GM19023 (cell line): ENCODE data around the gene PSPN.
"Not testable (repeated sequence)": the region's sequence is repeated elsewhere in the genome, so short reads cannot be mapped to it uniquely, and the experiment has no call there.

Experiments used
- ATAC-seq: cut with Tn5 transposase; IDR thresholded peaks from one replicate; pipeline ENCODE4 v1.9.1; 2021; ENCODE audit warnings: mild to moderate bottlenecking, moderate library complexity; ENCODE audit not compliant: unreplicated experiment

The PSPN gene

DNA sequence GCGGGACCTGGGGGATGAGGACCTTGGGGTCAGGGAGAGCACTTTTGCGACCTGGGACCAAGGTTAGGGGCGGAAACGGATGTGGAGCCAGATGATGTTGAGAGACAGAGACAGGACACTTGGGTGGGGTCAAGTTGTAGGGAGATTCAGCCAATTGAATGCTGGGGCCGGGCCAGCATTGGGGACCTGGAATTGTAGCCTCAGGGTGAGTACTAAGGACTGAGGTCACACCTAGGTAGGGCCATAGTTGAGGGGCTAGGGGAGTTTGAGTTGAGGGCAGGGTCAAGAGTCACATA, 2.0 kb downstream of the PSPN start:
- no peak for ATAC-seq

DNA sequence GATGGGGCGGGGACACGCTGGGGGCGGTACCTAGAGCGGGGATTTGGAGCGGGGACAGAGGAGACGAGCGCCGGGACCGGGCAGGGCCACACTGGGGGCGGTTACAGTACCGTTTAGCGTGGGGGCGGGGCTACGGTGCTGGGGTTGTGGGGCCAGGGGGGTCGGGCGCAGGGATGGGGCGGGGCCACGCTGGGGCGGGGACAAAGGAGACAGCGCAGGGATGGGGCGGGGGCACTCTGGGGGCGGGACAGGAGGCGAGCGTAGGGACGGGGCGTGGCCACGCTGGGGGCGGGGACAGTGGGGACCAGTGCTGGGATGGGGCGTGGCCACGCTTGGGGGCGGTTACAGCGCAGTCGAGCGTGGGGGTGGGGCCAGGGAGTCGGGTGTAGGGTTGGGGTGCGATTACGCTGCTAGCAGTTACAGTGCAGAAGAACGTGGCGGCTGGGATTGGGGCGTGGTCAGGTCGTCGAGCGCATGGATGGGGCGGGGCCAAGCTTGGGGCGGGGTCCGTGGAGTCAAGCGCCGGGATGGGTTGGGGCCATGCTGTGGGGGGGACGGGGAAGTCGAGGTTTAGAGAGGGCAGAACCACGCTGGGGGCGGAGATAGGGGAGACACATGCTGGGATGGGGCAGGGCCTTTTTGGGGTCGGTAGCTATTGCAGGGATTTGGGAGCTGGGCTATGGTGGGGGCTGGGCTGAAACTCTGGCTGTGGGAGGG, 2.5 kb downstream of the PSPN start:
- peak; percentile 47 for ATAC-seq

DNA sequence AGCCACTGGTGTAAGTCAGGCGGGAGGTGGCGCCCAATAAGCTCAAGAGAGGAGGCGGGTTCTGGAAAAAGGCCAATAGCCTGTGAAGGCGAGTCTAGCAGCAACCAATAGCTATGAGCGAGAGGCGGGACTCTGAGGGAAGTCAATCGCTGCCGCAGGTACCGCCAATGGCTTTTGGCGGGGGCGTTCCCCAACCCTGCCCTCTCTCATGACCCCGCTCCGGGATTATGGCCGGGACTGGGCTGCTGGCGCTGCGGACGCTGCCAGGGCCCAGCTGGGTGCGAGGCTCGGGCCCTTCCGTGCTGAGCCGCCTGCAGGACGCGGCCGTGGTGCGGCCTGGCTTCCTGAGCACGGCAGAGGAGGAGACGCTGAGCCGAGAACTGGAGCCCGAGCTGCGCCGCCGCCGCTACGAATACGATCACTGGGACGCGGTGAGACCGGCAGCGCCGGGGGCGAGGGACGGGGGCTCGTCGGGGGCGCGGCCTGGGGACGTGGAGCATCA, 3.1 kb downstream of the PSPN start, which contains the start of gene ALKBH7:
ALKBH7 (plus strand) TSS at position 201 of the 502 bp plus-strand sequence; CDS start at position 228, 27 bp downstream.
- peak; percentile 78 for ATAC-seq

DNA sequence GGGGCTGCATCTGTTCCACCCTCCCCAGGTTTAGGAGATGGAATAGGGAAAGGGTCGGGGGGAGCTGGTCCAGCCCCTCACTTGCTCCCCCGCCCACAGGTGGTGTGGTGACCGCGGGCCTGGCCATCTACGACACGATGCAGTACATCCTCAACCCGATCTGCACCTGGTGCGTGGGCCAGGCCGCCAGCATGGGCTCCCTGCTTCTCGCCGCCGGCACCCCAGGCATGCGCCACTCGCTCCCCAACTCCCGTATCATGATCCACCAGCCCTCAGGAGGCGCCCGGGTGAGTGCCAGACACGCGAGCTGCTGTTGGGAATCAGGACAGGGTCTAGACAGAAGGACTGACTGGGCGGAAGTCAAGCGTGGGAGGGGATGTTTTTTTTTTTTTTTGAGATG, 11.4 kb downstream of the PSPN start:
- ATAC-seq: no peak

DNA sequence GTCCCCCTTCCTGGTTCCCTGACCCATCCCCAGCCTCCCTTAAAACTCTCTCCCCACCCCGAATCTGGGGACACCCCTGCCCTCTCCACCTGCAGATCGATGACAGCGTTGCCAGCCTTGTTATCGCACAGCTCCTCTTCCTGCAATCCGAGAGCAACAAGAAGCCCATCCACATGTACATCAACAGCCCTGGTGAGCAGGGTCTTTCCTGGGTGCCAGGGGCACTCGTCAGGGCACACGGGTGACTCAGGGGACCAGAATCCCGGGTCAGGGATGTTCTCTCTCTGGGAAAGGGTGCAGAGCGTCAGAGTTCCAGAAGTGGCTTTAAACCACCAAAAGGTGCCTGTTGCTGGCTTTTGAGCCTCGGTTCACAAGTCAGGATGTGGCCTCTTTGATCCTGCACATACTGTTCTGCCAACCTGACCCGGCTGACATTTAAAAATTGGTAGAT, 13.4 kb downstream of the PSPN start:
- ATAC-seq: no peak

DNA sequence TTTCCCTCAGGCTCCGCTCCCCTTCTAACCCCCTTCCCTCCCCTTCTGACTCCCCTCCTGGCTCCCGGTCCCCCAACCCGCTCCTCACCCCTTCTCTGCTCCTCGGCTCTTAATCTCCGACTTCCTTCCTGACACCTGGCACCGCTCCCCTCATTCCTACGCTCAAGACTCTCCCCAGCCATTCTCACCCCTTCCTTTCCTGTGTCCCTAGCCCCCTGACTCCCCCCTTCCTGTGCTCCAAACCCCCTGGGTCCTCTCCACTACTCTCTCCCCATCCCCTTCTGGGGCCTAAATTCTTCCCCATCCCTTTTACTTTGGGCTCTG, 13.7 kb downstream of the PSPN start:
- no peak for ATAC-seq

DNA sequence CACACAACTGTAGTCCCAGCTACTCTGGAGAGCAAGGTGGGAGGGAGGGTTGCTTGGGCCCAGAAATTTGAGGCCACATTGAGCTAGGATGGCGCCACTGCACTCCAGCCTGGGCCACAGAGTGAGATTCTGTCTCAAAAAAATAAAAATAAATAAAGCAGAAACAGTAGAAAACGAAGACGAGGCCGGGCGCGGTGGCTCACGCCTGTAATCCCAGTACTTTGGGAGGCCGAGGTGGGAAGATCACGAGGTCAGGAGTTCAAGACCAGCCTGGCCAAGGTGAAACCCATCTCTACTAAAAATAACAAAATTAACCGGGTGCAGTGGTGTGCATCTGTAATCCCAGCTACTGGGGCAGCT, 14.9 kb downstream of the PSPN start:
- ATAC-seq: not testable (repeated sequence)

DNA sequence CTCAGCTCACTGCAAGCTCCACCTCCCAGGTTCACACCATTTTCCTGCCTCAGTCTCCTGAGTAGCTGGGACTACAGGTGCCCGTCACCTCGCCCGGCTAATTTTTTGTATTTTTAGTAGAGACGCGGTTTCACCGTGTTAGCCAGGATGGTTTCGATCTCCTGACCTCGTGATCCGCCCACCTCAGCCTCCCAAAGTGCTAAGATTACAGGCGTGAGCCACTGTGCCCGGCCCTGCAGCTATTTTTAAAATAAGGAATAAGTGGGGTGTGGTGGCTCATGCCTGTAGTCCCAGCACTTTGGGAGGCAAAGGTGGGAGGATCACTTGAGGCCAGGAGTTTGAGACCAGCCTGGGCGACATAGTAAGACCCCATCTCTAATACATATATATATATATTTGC, 15.3 kb downstream of the PSPN start:
- ATAC-seq: not testable (repeated sequence)

DNA sequence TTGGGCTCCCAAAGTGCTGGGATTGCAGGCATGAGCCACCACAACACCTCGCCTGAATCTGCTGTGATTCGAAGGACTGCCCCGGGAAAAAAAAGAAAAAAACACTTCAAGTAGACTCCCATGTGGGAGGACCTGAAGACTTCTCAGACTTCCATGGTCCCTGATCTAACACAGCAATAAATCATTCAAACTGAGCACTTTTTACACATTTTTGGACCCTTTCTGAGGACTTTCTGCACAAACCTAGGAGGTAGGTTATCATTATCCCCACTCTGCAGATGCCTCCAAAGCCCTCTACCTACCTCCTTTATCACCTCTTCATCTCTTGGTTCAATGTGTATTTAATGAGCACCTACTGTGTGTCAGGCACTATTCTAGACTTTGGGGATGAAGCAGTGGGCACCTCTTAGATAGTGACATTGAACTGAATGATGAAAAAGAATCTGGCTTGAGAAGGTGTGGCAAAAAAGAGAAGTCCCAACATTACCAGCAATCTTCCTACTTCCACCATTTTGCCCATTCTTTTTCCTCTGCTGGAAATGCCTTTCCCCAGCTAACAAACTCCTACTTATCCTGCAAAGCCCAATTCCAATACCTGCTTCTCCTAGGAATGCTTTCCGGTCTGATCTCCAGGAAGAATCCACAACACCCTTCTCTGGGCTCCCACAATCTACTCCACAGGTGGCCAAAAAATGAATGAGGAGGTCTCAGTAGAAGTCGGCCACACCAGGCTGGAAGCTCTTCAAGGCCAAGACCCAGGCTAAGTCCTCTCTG, 16.0 kb downstream of the PSPN start:
- ATAC-seq: no peak

DNA sequence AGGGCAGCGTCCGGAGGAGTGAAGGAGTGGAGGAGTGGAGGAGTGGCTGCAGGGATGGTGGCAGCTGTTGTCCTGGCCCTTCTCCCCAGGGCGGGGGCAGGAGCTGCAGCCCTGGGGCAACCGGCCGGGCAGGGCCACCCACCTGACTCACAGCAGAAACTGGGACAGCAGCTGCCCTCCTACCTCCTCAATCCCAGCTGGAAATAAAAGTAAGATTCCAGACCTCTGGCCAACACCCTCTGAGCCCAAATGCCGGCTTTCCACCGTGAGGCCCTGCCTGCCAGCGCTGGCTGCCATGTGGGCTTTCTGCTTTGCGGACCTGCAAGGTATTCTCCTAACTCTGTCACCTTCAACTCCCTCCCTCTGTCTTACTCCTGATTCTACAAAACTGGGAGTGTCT, 17.7 kb downstream of the PSPN start:
- ATAC-seq: no peak

DNA sequence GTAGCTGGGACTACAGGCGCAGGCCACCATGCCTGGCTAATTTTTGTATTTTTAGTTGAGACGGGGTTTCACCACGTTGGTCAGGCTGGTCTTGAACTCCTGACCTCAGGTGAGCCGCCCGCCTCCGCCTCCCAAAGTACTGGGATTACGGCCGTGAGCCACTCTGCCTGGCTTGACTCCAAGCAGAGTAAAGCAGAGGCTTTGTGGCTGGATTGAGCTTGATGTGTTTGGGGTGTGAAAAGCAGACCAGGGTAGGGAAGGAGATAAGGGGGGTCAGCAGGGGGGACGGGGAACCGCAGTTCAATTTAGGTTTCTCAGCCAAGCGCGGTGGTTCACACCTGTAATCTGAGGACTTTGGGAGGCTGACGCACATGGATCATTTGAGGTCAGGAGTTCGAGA, 18.6 kb downstream of the PSPN start:
- no peak for ATAC-seq

DNA sequence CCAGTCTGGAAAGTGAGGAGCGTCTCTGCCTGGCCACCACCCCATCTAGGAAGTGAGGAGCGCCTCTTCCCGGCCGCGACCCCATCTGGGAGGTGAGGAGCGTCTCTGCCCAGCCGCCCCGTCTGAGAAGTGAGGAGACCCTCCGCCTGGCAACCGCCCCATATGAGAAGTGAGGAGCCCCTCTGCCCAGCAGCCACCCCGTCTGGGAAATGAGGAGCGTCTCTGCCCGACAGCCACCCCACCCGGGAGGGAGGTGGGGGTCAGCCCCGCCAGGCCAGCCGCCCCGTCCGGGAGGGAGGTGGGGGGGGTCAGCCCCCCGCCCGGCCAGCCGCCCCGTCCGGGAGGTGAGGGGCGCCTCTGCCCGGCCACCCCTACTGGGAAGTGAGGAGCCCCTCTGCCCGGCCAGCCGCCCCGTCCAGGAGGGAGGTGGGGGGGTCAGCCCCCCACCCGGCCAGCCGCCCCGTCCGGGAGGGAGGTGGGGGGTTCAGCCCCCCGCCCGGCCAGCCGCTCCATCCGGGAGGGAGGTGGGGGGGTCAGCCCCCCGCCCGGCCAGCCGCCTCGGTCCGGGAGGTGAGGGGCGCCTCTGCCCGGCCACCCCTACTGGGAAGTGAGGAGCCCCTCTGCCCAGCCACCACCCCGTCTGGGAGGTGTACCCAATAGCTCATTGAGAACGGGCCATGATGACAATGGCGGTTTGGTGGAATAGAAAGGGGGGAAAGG, 20.3 kb downstream of the PSPN start:
- ATAC-seq: not testable (repeated sequence)

DNA sequence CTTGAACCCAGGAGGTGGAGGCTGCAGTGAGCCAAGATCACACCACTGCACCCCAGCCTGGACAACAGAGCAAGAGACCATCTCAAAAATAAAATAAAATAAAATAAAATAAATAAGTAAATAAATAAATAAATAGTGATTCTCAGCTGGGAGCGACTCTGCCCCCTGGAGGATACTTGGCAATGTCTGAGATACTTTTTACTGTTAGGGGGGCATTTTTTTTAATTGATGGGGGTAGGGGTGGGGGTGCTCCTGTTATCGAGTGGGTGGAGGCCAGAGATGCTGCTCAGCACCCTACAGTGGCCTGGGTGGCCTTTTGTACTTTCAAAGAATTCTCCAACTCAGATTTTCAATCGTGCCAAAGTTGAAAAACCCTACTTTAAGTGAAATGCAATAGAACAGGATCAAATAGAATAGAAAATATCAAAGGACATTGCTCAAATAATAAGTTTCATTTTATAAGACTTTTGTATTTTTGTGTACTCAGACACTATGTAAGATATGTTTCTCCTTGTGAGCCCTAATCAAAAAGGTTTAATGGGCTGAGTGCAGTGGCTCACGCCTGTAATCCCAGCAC, 21.5 kb downstream of the PSPN start:
- no peak for ATAC-seq

DNA sequence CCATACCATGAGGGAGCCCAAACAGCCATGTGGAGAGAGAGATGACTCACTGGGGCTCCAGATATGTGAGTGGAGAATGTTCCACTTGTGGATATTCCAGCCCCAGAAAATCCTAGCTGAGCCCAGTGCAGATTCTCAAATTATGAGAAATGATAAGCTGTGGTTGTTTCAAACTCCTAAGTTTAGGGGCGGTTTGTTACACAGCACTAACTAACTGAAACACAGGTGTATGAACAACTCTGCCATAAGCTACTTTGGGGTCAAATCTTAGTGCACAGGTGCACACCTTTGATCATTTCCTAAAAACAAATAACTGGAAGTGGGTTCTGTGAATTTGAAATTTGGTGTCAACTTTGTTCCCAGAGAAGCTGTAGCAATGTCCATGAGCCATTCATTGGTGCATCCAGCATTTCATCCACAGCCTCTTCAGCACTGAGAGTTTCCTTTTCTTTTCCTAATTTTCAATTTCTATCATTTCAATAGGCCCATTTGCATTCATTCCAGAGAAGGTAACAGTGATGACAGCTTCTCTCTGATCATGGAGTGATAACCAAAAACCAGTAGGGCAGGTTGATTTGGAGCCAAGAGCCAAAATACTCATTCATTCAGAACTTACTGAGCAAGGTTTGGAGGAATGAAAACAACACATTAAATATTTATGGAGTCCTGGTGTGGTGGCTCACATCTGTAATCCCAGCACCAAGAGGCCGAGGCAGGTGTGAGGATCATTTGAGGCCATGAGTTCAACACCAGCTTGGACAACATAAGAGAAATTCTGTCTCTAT, 23.2 kb downstream of the PSPN start:
- ATAC-seq: no peak

DNA sequence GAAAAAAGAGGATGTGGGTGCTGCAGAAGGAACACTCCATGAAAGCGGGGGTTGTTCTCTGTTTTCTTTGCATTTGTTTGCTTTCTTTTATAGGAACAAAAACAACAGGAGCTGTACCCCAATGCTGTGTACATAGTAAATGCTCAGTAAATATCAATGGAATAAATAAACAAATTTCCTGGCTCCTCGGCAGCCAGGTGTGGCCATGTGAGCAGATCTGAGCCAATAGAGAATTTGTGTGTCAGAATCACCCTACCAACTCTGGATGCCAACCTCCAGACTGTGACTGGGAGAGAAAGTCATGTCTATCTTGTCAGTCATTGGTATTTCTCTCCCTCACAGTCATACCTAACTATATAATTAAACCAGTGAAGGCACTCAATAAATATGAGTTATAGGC, 25.0 kb downstream of the PSPN start:
- ATAC-seq: no peak

DNA sequence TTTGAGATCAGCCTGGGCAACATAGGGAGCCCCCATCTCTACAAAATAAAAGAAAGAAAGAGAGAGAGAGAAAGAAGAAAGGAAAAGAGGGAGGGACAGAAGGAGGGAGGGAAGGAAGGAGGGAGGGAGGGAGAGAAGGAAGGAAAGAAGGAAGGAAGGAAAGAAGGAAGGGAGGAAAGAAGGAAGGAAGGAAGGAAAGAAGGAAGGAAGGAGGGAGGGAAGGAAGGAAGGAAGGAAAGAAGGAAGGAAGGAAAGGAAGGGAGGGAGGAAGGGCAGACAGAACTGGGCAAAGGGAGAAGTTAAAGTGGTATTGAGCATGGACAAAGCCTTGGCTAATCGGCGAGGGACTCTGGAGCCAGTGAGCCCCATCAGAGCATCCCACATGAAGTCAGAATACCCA, 26.5 kb downstream of the PSPN start:
- ATAC-seq: not testable (repeated sequence)

DNA sequence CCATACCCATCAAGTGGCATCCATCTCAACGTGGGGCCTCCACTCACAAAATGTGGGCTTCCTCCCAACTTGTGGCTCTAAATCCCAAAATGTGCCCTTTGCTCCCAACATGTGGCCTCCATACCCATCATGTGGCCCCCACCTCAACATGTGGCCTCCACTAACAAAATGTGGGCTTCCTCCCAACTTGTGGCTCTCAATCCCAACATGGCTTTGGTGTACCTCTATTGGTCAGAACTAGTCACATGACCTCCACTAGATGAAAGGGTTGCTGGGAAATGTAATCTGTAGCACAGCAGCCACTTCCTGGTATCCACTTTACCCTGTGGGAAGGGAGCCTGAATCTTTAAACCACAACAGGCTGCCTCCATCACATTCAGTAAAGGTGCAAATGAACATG, 32.3 kb downstream of the PSPN start:
- no peak for ATAC-seq

DNA sequence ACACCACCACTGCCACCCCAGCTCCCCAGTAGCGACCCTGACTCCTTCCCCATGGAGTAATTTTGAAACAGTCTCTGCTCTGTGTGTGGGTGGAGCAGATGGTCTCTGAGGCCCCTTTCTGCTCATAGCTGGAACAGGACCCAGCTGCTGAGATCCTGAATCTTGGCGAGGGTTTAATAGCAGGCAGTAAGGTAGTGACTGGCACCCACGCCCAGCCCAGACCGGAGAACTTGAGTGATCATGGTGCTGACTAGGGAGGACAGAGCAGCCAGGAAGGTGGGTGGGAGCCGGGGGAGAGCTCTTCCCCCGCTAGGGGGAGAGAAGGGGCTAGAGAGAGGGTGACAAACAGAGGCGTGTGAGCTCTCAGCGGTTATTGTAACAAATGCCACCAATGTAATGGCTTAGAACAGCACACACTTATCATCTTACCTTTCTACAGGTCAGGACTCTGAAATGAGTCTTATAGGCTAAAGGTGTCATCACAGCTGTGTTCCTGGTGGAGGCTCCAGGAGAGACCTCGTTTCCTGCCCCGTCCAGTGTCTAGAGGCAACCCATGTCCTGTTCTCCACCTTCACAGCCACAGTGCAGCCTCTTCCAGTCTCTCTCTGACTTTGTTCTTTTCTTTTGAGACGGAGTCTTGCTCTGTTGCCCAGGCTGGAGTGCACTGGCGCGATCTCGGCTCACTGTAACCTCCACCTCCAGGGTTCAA, 35.1 kb downstream of the PSPN start:
- no peak for ATAC-seq

DNA sequence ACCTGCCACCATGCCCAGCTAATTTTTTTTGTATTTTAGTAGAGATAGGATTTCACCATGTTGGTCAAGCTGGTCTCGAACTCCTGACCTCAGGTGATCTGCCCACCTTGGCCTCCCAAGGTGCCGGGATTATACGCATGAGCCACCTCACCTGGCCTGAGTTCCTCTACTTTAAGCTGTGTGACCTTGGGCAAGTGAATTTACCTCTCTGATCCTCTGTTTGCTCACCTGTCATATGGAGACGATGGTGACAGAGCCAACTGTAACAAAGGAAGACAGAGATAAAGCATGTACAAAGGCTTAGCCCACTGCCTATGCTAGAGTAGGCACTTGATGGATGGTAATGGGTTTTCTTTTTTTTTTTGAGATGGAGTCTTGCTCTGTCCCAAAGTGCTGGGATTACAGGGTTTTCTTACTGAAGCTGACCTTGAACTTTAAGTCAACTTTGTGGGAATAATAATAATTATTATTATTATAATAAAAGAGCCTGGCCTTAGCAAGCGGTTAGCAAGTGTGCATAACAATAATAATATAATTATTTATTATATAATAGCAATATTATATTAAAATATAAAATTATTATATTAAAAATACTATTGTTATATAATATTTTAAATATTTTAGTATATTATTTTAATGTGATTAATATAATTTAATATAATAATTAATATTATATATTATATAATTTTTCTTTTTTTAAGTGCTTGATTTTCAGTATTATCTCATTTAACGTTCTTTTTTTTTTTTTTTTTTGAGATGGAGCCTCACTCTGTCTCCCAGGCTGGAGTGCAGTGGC, 41.0 kb downstream of the PSPN start:
- ATAC-seq: no peak
